Activated CD8-positive, alpha-beta T cell treated with anti-CD3 and anti-CD28 coated beads for 36 hours (primary cell): Measurements from ENCODE around the gene GNB5. TPM values are rescaled to one million over a fixed set of nuclear protein-coding genes. Genes with fewer than 3 reads are reported as not detected.

Experiments used
- ATAC-seq: fragments of 200-7000 bp; cut with Tn5 transposase; one replicate; pipeline ENCODE4 v1.10.0; 2021; ENCODE audit warnings: mild to moderate bottlenecking, moderate library complexity
- CTCF ChIA-PET: fragments of 350-600 bp; sonication (Branson Sonifier 250); formaldehyde crosslinking; loops from one replicate; lab custom pipeline; 2021; ENCODE audit warnings: antibody characterized with exemption; lab: Charles Lee
- POLR2A ChIA-PET: fragments of 350-600 bp; sonication (Branson Sonifier 250); formaldehyde crosslinking; loops from one replicate; lab custom pipeline; 2021; ENCODE audit warnings: antibody characterized with exemption; lab: Charles Lee
- DNase-seq: peaks from one replicate; pipeline ENCODE4 v3.0.0-alpha.2; 2020
- H3K27ac Mint-ChIP-seq: one replicate; pipeline ENCODE4 v1.8.0; 2021; ENCODE audit warnings: mild to moderate bottlenecking, mixed read lengths
- H3K27me3 Mint-ChIP-seq: one replicate; pipeline ENCODE4 v1.8.0; 2021; ENCODE audit warnings: mixed read lengths
- H3K36me3 Mint-ChIP-seq: one replicate; pipeline ENCODE4 v1.8.0; 2021; ENCODE audit warnings: low read depth, mixed read lengths
- H3K4me1 Mint-ChIP-seq: one replicate; pipeline ENCODE4 v1.8.0; 2021; ENCODE audit warnings: low read depth, mixed read lengths
- H3K4me3 Mint-ChIP-seq: one replicate; pipeline ENCODE4 v1.8.0; 2021; ENCODE audit warnings: mild to moderate bottlenecking, moderate library complexity, mixed read lengths
- H3K9me3 Mint-ChIP-seq: one replicate; pipeline ENCODE4 v1.8.0; 2021; ENCODE audit warnings: mixed read lengths
- intact Hi-C: fragments of 100-400 bp; cut with micrococcal nuclease; formaldehyde crosslinking; loops from one replicate; pipeline ENCODE4 v1.10.0; 2022
- total RNA-seq, 2 experiments: library from RNA; stranded (reverse); gene quantifications; one replicate each; pipeline ENCODE4 v1.2.3, GENCODE V29; 2021
- TF ChIP-seq, protein P1 (sequence below): fragments of 200-600 bp; IDR thresholded peaks from one replicate; pipeline ENCODE4 v1.8.0; 2022; ENCODE audit warnings: antibody characterized with exemption, mild to moderate bottlenecking

The GNB5 gene
- total RNA-seq, 2 experiments from 2014 or later = 16.8 to 17.5 TPM

- no peaks in the 10 kb centered on the region for H3K4me1 Mint-ChIP-seq
- intact Hi-C loops = no loop called here
- no peaks in the 10 kb centered on the region for H3K36me3 Mint-ChIP-seq
- CTCF ChIA-PET = interaction anchor here (1.1 kb wide), 1 partner anchor 21 kb away, joined by 5 read pairs; no protein-coding TSS in a partner anchor
- ATAC-seq = no peak
- POLR2A ChIA-PET = interaction anchor here (0.7 kb wide), 1 partner anchor 16 kb away, joined by 3 read pairs; no protein-coding TSS in a partner anchor
- no peak for DNase-seq
- no peaks in the 10 kb centered on the region for H3K9me3 Mint-ChIP-seq
- no peaks in the 10 kb centered on the region for H3K27me3 Mint-ChIP-seq
- no peak overlapping the region for H3K27ac Mint-ChIP-seq
- no peak overlapping the region for H3K4me3 Mint-ChIP-seq
- TF ChIP-seq, protein P1, sequence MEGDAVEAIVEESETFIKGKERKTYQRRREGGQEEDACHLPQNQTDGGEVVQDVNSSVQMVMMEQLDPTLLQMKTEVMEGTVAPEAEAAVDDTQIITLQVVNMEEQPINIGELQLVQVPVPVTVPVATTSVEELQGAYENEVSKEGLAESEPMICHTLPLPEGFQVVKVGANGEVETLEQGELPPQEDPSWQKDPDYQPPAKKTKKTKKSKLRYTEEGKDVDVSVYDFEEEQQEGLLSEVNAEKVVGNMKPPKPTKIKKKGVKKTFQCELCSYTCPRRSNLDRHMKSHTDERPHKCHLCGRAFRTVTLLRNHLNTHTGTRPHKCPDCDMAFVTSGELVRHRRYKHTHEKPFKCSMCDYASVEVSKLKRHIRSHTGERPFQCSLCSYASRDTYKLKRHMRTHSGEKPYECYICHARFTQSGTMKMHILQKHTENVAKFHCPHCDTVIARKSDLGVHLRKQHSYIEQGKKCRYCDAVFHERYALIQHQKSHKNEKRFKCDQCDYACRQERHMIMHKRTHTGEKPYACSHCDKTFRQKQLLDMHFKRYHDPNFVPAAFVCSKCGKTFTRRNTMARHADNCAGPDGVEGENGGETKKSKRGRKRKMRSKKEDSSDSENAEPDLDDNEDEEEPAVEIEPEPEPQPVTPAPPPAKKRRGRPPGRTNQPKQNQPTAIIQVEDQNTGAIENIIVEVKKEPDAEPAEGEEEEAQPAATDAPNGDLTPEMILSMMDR = no peak
These were observed 13.5 kb upstream of the GNB5 start for GRCh38 chr15:52204657-52205056.

GRCh38 chr15:52200831-52201365 lies 9.7 kb upstream of the GNB5 start:
- intact Hi-C loops = no loop called here
- POLR2A ChIA-PET = no interaction called here
- no peaks in the 10 kb centered on the region for H3K4me1 Mint-ChIP-seq
- DNase-seq (no peak), ATAC-seq (no peak)
- H3K4me3 Mint-ChIP-seq = no peak overlapping the region
- H3K27me3 Mint-ChIP-seq = no peaks in the 10 kb centered on the region
- H3K27ac Mint-ChIP-seq = no peak overlapping the region
- H3K9me3 Mint-ChIP-seq = no peaks in the 10 kb centered on the region
- H3K36me3 Mint-ChIP-seq = no peaks in the 10 kb centered on the region
- TF ChIP-seq, protein P1 = no peak
- CTCF ChIA-PET = interaction anchor here (1.3 to 2.2 kb wide), 2 partner anchors 8 to 27 kb away, joined by 5 to 13 read pairs; no protein-coding TSS in a partner anchor

DNA sequence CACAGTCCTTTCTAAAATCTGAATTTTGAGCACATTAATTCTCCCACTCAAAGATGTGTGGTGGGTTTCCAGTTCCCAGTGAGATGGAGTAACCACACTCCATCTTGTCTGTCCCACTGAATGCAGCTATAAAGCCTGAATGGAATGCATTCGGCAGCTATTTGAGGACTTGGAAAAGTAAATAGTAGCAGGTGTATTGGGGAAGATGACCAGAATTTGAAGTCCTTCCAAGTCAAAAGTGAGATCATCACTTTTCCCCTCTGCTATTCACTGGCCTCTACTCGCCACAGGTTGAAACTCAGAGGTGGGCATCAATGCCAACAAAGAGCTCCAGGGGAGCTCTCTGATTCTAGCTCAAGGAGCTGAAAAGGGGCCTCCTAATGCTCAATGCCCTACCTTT lies 8.1 kb upstream of the GNB5 start:
- Mint-ChIP-seq H3K4me3 (no peak overlapping the region), H3K36me3 (no peaks in the 10 kb centered on the region), H3K9me3 (no peaks in the 10 kb centered on the region), H3K27ac (no peak overlapping the region), H3K27me3 (no peaks in the 10 kb centered on the region), H3K4me1 (no peaks in the 10 kb centered on the region)
- POLR2A ChIA-PET = interaction anchor here (0.6 to 1.7 kb wide), 4 partner anchors 9 to 432 kb away, joined by 3 to 5 read pairs (median 4); no protein-coding TSS in a partner anchor
- CTCF ChIA-PET = interaction anchor here (0.7 to 2.2 kb wide), 5 partner anchors 8 to 29 kb away, joined by 3 to 13 read pairs (median 3); partner anchors contain the start of gene GNB5
- no peak for DNase-seq
- TF ChIP-seq, protein P1 = no peak
- ATAC-seq = no peak
- intact Hi-C loops = no loop called here

DNA sequence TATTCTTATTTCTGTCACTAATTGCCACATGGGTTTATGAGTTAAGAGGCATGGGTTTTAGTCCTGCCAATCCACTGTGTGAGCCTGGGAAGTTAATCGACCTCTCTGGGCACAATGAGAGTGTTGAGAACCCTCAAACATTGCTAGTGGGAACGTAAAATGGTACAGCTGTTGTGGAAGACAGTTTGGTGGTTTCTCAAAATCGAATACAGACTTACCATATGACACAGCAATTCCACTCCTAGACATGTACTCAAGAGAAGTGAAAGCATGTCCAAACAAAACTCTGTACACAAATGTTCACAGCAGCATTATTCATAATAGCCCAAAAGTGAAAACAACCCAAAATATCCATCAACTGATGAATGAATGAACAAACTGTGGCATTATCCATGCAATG lies 5.7 kb upstream of the GNB5 start:
- intact Hi-C loops = no loop called here
- TF ChIP-seq, protein P1 = no peak
- CTCF ChIA-PET = interaction anchor here (0.9 to 3.7 kb wide), 3 partner anchors 12 to 118 kb away, joined by 3 to 21 read pairs (median 4); no protein-coding TSS in a partner anchor
- no peak for ATAC-seq
- no peak for DNase-seq
- POLR2A ChIA-PET = no interaction called here
- Mint-ChIP-seq H3K4me1 (no peaks in the 10 kb centered on the region), H3K4me3 (no peak overlapping the region), H3K36me3 (no peaks in the 10 kb centered on the region), H3K27me3 (no peaks in the 10 kb centered on the region), H3K9me3 (no peaks in the 10 kb centered on the region), H3K27ac (no peak overlapping the region)

DNA sequence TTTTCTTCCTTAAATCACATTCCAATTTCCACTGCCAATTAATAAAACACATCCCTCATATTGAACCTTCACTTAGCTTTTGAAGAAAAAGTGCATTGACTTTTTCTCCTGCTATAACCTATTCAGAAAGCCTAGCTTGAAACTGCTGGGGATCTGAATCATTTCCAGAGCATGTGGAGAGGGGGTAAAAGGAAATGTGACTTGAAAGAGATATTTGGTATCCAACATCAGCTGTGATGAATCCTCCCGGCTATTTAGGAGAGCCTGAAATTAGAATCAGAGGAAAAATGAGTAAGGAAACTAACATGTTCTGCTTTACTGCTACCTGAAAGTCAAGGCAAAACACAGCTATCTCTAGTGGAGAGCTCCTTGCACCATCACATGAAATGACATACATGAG lies 2.6 kb upstream of the GNB5 start:
- DNase-seq (no peak), ATAC-seq (no peak)
- Mint-ChIP-seq H3K27ac (no peak overlapping the region), H3K36me3 (no peaks in the 10 kb centered on the region), H3K27me3 (no peaks in the 10 kb centered on the region), H3K4me3 (no peak overlapping the region), H3K4me1 (no peaks in the 10 kb centered on the region), H3K9me3 (no peaks in the 10 kb centered on the region)
- POLR2A ChIA-PET = interaction anchor here (0.8 to 1.1 kb wide), 3 partner anchors 15 to 32 kb away, joined by 3 to 7 read pairs (median 4); no protein-coding TSS in a partner anchor
- TF ChIP-seq, protein P1 = no peak
- CTCF ChIA-PET = interaction anchor here (1.0 to 2.9 kb wide), 6 partner anchors 10 to 34 kb away, joined by 3 to 19 read pairs (median 6); no protein-coding TSS in a partner anchor
- intact Hi-C loops = no loop called here
